DND-41 (cell line): Measurements from ENCODE around the gene PHACTR3.

Experiments used
- CTCF ChIP-seq: IDR thresholded peaks from 2 replicates; pipeline ENCODE4 v1.5.1; 2012; ENCODE audit warnings: borderline replicate concordance, low read length, moderate library complexity, mild to moderate bottlenecking; ENCODE audit not compliant: poor library complexity, severe bottlenecking; ENCODE audit errors: extremely low read depth
- EZH2 ChIP-seq: IDR thresholded peaks from 3 replicates; pipeline ENCODE4 v1.6.1; 2012; ENCODE audit warnings: borderline replicate concordance, low read depth, mild to moderate bottlenecking, moderate library complexity, low read length, inconsistent platforms; ENCODE audit not compliant: severe bottlenecking

GRCh38 chr20:59673288-59673997 lies 69.1 kb downstream of the PHACTR3 start:
- TF ChIP-seq CTCF (no peak), EZH2 (no peak)
